Heart left ventricle (tissue), 16 donors: ENCODE measurements around the gene PCDHGA1. TPM values are rescaled to one million over a fixed set of nuclear protein-coding genes. Genes with fewer than 3 reads are reported as not detected.

ENCODE experiments used
- ATAC-seq, 4 donors: fragments of 200-7000 bp; cut with Tn5 transposase; one replicate each; pipeline ENCODE4 v1.9.1; 2020 to 2022; ENCODE audit warnings: moderate library complexity in 4 of 4, mild to moderate bottlenecking in 3 of 4, moderate number of reproducible peaks in 1 of 4
- DNase-seq, 5 donors: peaks; one replicate each; pipeline ENCODE4 v3.0.0-alpha.2; 2020
- H3K27ac ChIP-seq, 12 donors: fragments of 200-600 bp; sonication (generic) in 4 of 12; one replicate each; pipeline versions ENCODE4 v1.5.0 to v1.8.0; 2016 to 2022; ENCODE audit warnings: mild to moderate bottlenecking in 2 of 12
- H3K27me3 ChIP-seq, 9 donors: fragments of 200-600 bp; sonication (generic) in 2 of 9; one replicate each; pipeline versions ENCODE4 v1.5.1 to v1.8.0; 2016 to 2022; ENCODE audit warnings: mild to moderate bottlenecking in 3 of 9
- H3K36me3 ChIP-seq, 9 donors: fragments of 200-600 bp; sonication (generic) in 2 of 9; one replicate each; pipeline versions ENCODE4 v1.5.0 to v1.8.0; 2018 to 2022; ENCODE audit warnings: mild to moderate bottlenecking in 2 of 9
- H3K4me1 ChIP-seq, 12 donors: fragments of 200-600 bp; sonication (generic) in 4 of 12; one replicate each; pipeline versions ENCODE4 v1.5.0 to v1.8.0; 2016 to 2022; ENCODE audit warnings: mild to moderate bottlenecking in 3 of 12
- H3K4me3 ChIP-seq, 12 donors: fragments of 200-600 bp; sonication (generic) in 4 of 12; one replicate each; pipeline versions ENCODE4 v1.5.0 to v1.8.0; 2017 to 2022; ENCODE audit warnings: mild to moderate bottlenecking in 9 of 12, moderate library complexity in 4 of 12
- H3K9me3 ChIP-seq, 12 donors: fragments of 200-600 bp; sonication (generic) in 4 of 12; one replicate each; pipeline versions ENCODE4 v1.5.0 to v1.8.0; 2016 to 2022; ENCODE audit warnings: mild to moderate bottlenecking in 1 of 12
- CTCF ChIP-seq, 12 donors: fragments of 200-600 bp; sonication (generic) in 4 of 12; IDR thresholded peaks; one replicate each; pipeline versions ENCODE4 v1.5.0 to v1.8.0; 2018 to 2022; ENCODE audit warnings: antibody characterized with exemption in 12 of 12, mild to moderate bottlenecking in 5 of 12
- POLR2A ChIP-seq, 2 donors: fragments of 450-650 bp; IDR thresholded peaks; one replicate each; pipeline ENCODE4 v1.6.1; 2017; ENCODE audit warnings: antibody characterized with exemption in 2 of 2, mild to moderate bottlenecking in 2 of 2, moderate library complexity in 2 of 2
- WGBS, 4 donors: extraction: QIAGEN DNeasy Blood & Tissue Kit in 2 of 4; methylation state at CpG; one replicate each; pipeline versions ENCODE4 v1.1.5 to v1.1.7; 2013 to 2018; 5-methylcytosine and 5-hydroxymethylcytosine counted together
- intact Hi-C, 10 donors: fragments of 100-400 bp; cut with DNase I; formaldehyde crosslinking; loops; one replicate each; pipeline versions ENCODE4 v1.11.1 to v1.14.2; 2022
- polyA plus RNA-seq, 2 donors: library from polyadenylated mRNA; stranded (reverse); fragments of 200-250 nt; gene quantifications; one replicate each; pipeline ENCODE4 v1.2.3, GENCODE V29; 2013
- total RNA-seq, 9 donors: library from RNA; depleted of rRNA in 2 of 9; stranded (reverse); fragments of >200 nt in 2 of 9; fragmentation: NEBNext Ultra II Directional in 3 of 9; extraction: Animal tissue kit (Norgen Biotek cat#: 25700) in 3 of 9; gene quantifications; one replicate each; pipeline versions ENCODE4 v1.1.0 to v1.2.4, GENCODE V29; 2016 to 2023
- donor health status: ischemic (EF 13 %, LVEDD 7.1; RV severe dilation, severe dysfunction).
- donor health status: healthy with polysubstance abuse.
- donor health status: DM: no; HTN: yes; CAD: no.
- donor health status: DM: no; HTN: no; CAD: no.
- donor health status: ischemic (EF 25% LVEDD 6.9; RV normal size, moderate dysfunction).
- donor health status: ischemic (EF 25% LVEDD 5.7; RV mildly dilated, moderate dysfunction).
- donor health status: healthy.
- donor health status: DM: yes; HTN: yes; CAD: no.
- donor health status: ischemic (EF 35%, LVEDD 5.7; RV mildly dilated, moderate dysfunction).
- donor health status: nonischemic (EF 11% LVEDD 7.7; RV severe dilation, severe dysfunction).
- donor health status: DM: yes; HTN: yes; CAD: no.
- donor health status: PGD.
- donor health status: ischemic (EF 29% LVEDD 5.4; RV normal size, mild dysfunction).
- donor health status: nonischemic (EF 23%, LVEDD 6.1; RV moderate dilation, normal function).

The PCDHGA1 gene
- total and polyA plus RNA-seq, 11 donors = 1.3 to 4.9 (median 3.1) TPM

GRCh38 chr5:141487131-141487530, 156.8 kb downstream of the PCDHGA1 start:
- intact Hi-C loops = no loop called here
- H3K27me3 ChIP-seq = peaks cover 0 to 40% (median 0%) of the 10 kb centered on the region in 9 donors
- no peaks in the 10 kb centered on the region for H3K9me3 ChIP-seq
- 65 to 78% (median 76%) methylated on average over 6 to 7 of the region's 7 CpGs for WGBS, 4 donors
- no peak overlapping the region for H3K27ac ChIP-seq
- DNase-seq = no peak
- no peak for ATAC-seq
- no peak for TF ChIP-seq POLR2A (IDR thresholded peaks at IDR 0.05)
- no peak for TF ChIP-seq CTCF (IDR thresholded peaks at IDR 0.05)
- no peak overlapping the region for H3K4me3 ChIP-seq
- peaks cover 0 to 71% (median 25%) of the 10 kb centered on the region in 12 donors for H3K4me1 ChIP-seq
- peaks cover 0 to 47% (median 22%) of the 10 kb centered on the region in 9 donors for H3K36me3 ChIP-seq

GRCh38 chr5:141488591-141489561, 158.6 kb downstream of the PCDHGA1 start, which contains the start of gene PCDHGC5:
TSS of gene PCDHGC5 (plus strand) at chr5:141489081. CDS start at chr5:141489241, 160 bp downstream.
- H3K27me3 ChIP-seq = peaks cover 0 to 56% (median 0%) of the 10 kb centered on the region in 9 donors
- WGBS, 4 donors = 62 to 71% (median 65%) methylated on average over 14 of the region's 14 CpGs
- ATAC-seq (peak in 1 of 4 donors; percentile 41), DNase-seq (peak in 1 of 5 donors; percentile 33)
- peaks cover 0 to 74% (median 33%) of the 10 kb centered on the region in 12 donors for H3K4me1 ChIP-seq
- intact Hi-C loops = no loop called here
- no peak within 1 kb of the TSS for H3K4me3 ChIP-seq
- peaks cover 0 to 53% (median 22%) of the 10 kb centered on the region in 9 donors for H3K36me3 ChIP-seq
- TF ChIP-seq CTCF (IDR thresholded peaks at IDR 0.05) = no peak
- TF ChIP-seq POLR2A (IDR thresholded peaks at IDR 0.05) = no peak
- no peak within 1 kb of the TSS for H3K27ac ChIP-seq
- no peaks in the 10 kb centered on the region for H3K9me3 ChIP-seq

- peaks cover 0 to 68% (median 25%) of the 10 kb centered on the region in 12 donors for H3K4me1 ChIP-seq
- H3K9me3 ChIP-seq = no peaks in the 10 kb centered on the region
- DNase-seq (no peak), ATAC-seq (no peak)
- H3K4me3 ChIP-seq = no peak overlapping the region
- intact Hi-C loops = no loop called here
- no peak overlapping the region for H3K27ac ChIP-seq
- H3K36me3 ChIP-seq = peaks cover 0 to 53% (median 22%) of the 10 kb centered on the region in 9 donors
- H3K27me3 ChIP-seq = peaks cover 0 to 48% (median 0%) of the 10 kb centered on the region in 9 donors
- no peak for TF ChIP-seq POLR2A (IDR thresholded peaks at IDR 0.05)
- TF ChIP-seq CTCF (IDR thresholded peaks at IDR 0.05) = no peak
- WGBS, 4 donors = 89 to 94% (median 93%) methylated on average over 7 to 10 of the region's 10 CpGs
Observed at GRCh38 chr5:141489841-141490240, 159.5 kb downstream of the PCDHGA1 start.

- H3K27me3 ChIP-seq = peaks cover 0 to 44% (median 0%) of the 10 kb centered on the region in 9 donors
- WGBS, 4 donors = 96 to 97% (median 96%) methylated on average over 10 of the region's 10 CpGs
- no peak for ATAC-seq
Observed at GRCh38 chr5:141490271-141490670, 160.0 kb downstream of the PCDHGA1 start.

More at GRCh38 chr5:141490271-141490670, 160.0 kb downstream of the PCDHGA1 start:
- no peak for TF ChIP-seq POLR2A (IDR thresholded peaks at IDR 0.05)
- TF ChIP-seq CTCF (IDR thresholded peaks at IDR 0.05) = no peak
- DNase-seq = no peak
- no peak overlapping the region for H3K4me3 ChIP-seq
- peaks cover 0 to 53% (median 25%) of the 10 kb centered on the region in 9 donors for H3K36me3 ChIP-seq
- no peaks in the 10 kb centered on the region for H3K9me3 ChIP-seq
- intact Hi-C loops = no loop called here
- H3K27ac ChIP-seq = no peak overlapping the region
- H3K4me1 ChIP-seq = peaks cover 0 to 66% (median 22%) of the 10 kb centered on the region in 12 donors
